ENCODE measurements around the gene ALOX5AP. TPM values are rescaled to one million over a fixed set of nuclear protein-coding genes. Genes with fewer than 3 reads are reported as not detected.
A peak's percentile ranks its signal among the peaks of the same experiment; 100 is the strongest.

The ALOX5AP gene
- total RNA-seq, 2 donors from 2014 or later = 27.5 to 69.9 TPM

DNA sequence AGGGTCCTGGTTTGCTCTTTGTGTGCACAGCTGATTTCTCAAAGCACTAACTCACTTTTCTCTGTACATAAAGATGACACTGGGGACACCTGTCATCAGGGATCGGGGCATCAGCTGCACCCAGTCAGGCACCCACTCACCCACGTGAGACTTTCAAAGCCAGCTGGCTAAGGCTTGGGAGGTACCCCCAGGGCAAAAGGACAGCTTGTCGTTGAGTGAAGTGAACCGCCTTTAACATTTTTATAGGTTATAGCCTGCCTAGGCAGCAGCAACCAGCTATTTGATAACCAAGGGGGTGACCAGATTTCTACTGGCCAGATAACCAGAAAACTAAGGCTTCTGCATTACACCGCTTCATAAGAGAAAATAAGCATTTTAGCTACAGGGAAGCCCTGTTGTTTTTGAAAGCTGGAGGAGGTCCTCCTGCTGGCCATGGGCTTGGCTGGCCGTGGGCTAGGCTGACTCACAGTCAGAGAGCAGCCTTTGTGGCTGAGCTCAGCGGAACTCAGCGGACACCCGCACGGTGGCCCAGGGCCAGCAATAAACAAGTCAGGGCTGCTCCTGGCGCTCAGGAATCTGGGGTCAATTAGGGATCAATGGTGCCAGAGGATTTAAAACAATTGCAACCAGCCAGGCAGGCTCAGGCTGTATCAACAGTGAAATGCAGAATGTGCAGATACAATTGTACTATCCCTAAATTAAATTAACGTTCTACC, 57.1 kb downstream of the ALOX5AP start:
- Histone ChIP-seq H3K4me1 (ENCODE audit: control insufficient read depth in 1 of 2, low read depth in 2 of 2) (peaks cover 9 to 30% of the 10 kb centered on the region in 2 donors), H3K36me3 (no peaks in the 10 kb centered on the region), H3K27me3 (replicated peaks; ENCODE audit: insufficient read depth) (no peaks in the 10 kb centered on the region), H3K27ac (no peak overlapping the region), H3K9me3 (no peaks in the 10 kb centered on the region), H3K4me3 (no peak overlapping the region)
- TF ChIP-seq, protein P1, sequence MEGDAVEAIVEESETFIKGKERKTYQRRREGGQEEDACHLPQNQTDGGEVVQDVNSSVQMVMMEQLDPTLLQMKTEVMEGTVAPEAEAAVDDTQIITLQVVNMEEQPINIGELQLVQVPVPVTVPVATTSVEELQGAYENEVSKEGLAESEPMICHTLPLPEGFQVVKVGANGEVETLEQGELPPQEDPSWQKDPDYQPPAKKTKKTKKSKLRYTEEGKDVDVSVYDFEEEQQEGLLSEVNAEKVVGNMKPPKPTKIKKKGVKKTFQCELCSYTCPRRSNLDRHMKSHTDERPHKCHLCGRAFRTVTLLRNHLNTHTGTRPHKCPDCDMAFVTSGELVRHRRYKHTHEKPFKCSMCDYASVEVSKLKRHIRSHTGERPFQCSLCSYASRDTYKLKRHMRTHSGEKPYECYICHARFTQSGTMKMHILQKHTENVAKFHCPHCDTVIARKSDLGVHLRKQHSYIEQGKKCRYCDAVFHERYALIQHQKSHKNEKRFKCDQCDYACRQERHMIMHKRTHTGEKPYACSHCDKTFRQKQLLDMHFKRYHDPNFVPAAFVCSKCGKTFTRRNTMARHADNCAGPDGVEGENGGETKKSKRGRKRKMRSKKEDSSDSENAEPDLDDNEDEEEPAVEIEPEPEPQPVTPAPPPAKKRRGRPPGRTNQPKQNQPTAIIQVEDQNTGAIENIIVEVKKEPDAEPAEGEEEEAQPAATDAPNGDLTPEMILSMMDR (IDR thresholded peaks at IDR 0.05) = peak; percentile 49
- no peak for ATAC-seq (ENCODE audit: insufficient number of reproducible peaks, low FRiP score, low read depth)
- peak; percentile 38 for DNase-seq (ENCODE audit: low spot score)

DNA sequence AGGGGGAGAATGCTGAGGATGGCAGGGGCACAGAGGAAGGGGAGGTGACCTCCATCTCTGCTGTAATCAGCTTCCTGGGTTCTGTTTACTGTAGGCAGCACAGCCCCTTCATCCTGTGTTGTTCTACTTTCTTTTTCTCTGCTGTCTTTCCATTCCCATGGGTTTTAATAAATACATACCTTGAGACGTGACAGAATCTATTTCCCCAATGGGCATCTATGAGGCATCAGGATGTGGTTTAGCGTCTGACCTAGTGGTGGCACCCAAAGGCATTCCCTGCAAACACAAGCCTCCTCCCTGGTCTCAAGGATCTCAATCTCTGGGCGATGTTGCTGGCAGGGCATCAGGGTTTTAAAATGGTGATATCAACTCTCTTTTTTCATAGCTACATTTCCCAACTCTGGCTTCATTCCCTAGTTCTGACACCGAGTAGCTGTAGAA, 60.8 kb downstream of the ALOX5AP start:
- Histone ChIP-seq H3K9me3 (no peaks in the 10 kb centered on the region), H3K4me1 (ENCODE audit: control insufficient read depth in 1 of 2, low read depth in 2 of 2) (peaks cover 9 to 30% of the 10 kb centered on the region in 2 donors), H3K4me3 (peak overlapping the region; percentile 57), H3K27ac (no peak overlapping the region), H3K36me3 (no peaks in the 10 kb centered on the region), H3K27me3 (replicated peaks; ENCODE audit: insufficient read depth) (no peaks in the 10 kb centered on the region)
- DNase-seq (ENCODE audit: low spot score) (no peak), ATAC-seq (ENCODE audit: insufficient number of reproducible peaks, low FRiP score, low read depth) (no peak)
- TF ChIP-seq, protein P1 (IDR thresholded peaks at IDR 0.05) = peak; percentile 12

DNA sequence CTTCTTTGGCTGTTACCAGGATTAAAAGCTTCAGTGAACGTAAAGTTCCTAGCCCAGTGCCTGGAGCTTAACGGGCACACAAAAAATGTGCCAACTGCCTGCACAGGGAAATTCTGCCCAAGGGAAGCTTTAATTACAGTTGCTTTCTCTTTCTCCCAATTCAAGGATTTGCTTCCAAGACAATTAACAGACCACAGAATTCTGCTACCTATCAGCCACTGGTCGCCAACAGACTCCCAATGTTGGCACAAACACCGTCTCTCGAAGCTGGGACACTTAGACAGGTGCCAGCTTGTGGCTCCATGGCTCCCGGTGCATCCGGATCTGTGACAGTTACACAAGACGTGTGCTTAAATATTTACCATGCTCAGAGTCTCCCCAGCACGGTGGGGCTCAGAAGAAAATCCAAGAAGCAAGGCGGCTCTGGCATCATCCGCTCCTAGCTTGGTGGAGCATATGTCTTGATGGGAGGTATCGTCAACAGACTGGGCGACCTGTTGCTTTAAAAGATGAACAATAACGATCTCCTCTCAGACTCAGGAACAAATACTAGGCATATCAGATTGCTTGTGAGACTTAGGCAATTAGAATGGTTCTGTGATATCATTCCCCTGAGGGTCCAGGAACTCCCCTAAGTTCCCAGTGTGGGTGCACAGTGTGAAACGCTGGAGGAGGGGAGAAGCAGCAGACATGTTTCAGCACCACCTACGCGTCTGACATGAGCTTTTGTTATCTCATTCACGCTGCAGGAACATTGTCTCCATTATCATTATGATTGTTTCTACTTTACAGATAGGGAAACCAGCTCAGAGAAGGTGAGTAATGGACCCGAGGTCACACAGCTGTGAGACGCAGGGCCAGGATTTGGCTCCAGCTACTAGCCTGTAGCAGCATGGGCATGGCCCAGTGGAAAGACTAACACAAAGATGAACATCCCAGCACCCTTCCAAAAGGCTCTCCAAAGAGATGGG, 61.6 kb downstream of the ALOX5AP start:
- H3K27me3 ChIP-seq (replicated peaks; ENCODE audit: insufficient read depth) = no peaks in the 10 kb centered on the region
- H3K36me3 ChIP-seq = no peaks in the 10 kb centered on the region
- no peak for ATAC-seq (ENCODE audit: insufficient number of reproducible peaks, low FRiP score, low read depth)
- H3K27ac ChIP-seq = no peak overlapping the region
- H3K9me3 ChIP-seq = no peaks in the 10 kb centered on the region
- no peak for DNase-seq (ENCODE audit: low spot score)
- peak overlapping the region; percentile 57 for H3K4me3 ChIP-seq
- peaks cover 9 to 27% of the 10 kb centered on the region in 2 donors for H3K4me1 ChIP-seq (ENCODE audit: control insufficient read depth in 1 of 2, low read depth in 2 of 2)
- TF ChIP-seq, protein P1 (IDR thresholded peaks at IDR 0.05) = no peak

DNA sequence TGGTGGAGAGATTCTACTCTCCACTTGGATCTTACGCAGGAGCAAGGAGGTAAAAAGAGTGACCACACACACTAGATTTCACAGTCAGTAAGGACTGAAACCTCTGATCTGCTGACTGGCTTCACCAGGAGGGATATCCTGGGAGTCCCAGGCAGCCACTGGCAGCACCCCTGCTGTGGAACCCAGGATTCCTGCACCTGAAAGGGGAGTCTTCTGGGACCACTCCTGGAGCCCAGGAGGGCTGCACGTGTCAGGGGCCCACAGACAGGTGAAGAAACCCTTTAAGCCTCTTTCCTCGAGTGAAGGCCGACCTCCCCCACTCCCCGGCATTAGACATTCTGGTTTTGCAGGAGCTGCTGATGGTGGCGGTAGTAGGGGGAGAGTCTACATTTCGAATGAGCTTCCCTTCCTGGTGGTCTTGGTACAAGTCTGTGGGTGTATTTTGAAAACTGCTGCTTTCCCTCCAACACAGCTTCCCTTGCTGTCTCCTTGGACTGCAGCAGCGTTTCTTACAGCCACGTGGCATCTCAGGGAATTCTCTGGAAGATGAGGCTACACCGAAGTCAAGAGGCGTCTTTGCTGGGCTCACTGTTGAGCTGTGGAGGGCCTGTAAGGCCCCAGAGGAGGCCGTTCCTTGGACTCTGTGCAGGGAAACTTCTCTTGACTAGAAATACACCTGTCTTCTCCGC, 62.6 kb downstream of the ALOX5AP start:
- no peaks in the 10 kb centered on the region for H3K36me3 ChIP-seq
- no peak overlapping the region for H3K27ac ChIP-seq
- DNase-seq (ENCODE audit: low spot score) = no peak
- no peak for ATAC-seq (ENCODE audit: insufficient number of reproducible peaks, low FRiP score, low read depth)
- H3K4me3 ChIP-seq = no peak overlapping the region
- peaks cover 6 to 21% of the 10 kb centered on the region in 2 donors for H3K4me1 ChIP-seq (ENCODE audit: control insufficient read depth in 1 of 2, low read depth in 2 of 2)
- no peaks in the 10 kb centered on the region for H3K9me3 ChIP-seq
- TF ChIP-seq, protein P1 (IDR thresholded peaks at IDR 0.05) = no peak
- H3K27me3 ChIP-seq (replicated peaks; ENCODE audit: insufficient read depth) = no peaks in the 10 kb centered on the region
